Measurements from ENCODE around the gene TRAPPC8.

- TF ChIP-seq POLR2A (IDR thresholded peaks at IDR 0.05): no peak
- TF ChIP-seq, protein P1, sequence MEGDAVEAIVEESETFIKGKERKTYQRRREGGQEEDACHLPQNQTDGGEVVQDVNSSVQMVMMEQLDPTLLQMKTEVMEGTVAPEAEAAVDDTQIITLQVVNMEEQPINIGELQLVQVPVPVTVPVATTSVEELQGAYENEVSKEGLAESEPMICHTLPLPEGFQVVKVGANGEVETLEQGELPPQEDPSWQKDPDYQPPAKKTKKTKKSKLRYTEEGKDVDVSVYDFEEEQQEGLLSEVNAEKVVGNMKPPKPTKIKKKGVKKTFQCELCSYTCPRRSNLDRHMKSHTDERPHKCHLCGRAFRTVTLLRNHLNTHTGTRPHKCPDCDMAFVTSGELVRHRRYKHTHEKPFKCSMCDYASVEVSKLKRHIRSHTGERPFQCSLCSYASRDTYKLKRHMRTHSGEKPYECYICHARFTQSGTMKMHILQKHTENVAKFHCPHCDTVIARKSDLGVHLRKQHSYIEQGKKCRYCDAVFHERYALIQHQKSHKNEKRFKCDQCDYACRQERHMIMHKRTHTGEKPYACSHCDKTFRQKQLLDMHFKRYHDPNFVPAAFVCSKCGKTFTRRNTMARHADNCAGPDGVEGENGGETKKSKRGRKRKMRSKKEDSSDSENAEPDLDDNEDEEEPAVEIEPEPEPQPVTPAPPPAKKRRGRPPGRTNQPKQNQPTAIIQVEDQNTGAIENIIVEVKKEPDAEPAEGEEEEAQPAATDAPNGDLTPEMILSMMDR (IDR thresholded peaks at IDR 0.05): no peak
These were observed 102.4 kb downstream of the TRAPPC8 start for GRCh38 chr18:31840499-31840898.

All from lower leg skin (tissue), 3 donors.